Measurements from ENCODE around the gene ZNF385B. TPM values are rescaled to one million over a fixed set of nuclear protein-coding genes. Genes with fewer than 3 reads are reported as not detected.

ZNF385B gene
- total RNA-seq, 1 experiment from 2014 or later: 2.2 TPM

- TF ChIP-seq CTCF (IDR thresholded peaks at IDR 0.05) (no peak), GTF2I (CRISPR knock-in tag; conservative IDR thresholded peaks at IDR 0.05) (no peak), FOXP1 (CRISPR knock-in tag; IDR thresholded peaks at IDR 0.05; ENCODE audit: borderline replicate concordance) (no peak), ETV6 (CRISPR knock-in tag; IDR thresholded peaks at IDR 0.05) (no peak), RELA (CRISPR knock-in tag; IDR thresholded peaks at IDR 0.05; ENCODE audit: borderline replicate concordance) (no peak), CREB1 (CRISPR knock-in tag; IDR thresholded peaks at IDR 0.05) (no peak), PREB (CRISPR knock-in tag; IDR thresholded peaks at IDR 0.05; ENCODE audit: borderline replicate concordance) (no peak)
Measured at GRCh38 chr2:179850188-179850587, 11.2 kb downstream of the ZNF385B start (continued).

GRCh38 chr2:179849719-179850118 lies 11.7 kb downstream of the ZNF385B start:
- CTCF ChIA-PET: interaction anchor here (1.4 kb wide), 1 partner anchor 49 kb away, joined by 5 read pairs; no protein-coding TSS in a partner anchor
- no peaks in the 10 kb centered on the region for H3K27me3 Mint-ChIP-seq (ENCODE audit: low read depth)
- DNase-seq (ENCODE audit: low spot score) (no peak), ATAC-seq (no peak)
- H3K27ac Mint-ChIP-seq: no peak overlapping the region
- no peaks in the 10 kb centered on the region for H3K9me3 Mint-ChIP-seq
- peaks cover 7% of the 10 kb centered on the region for H3K4me1 Mint-ChIP-seq
- H3K36me3 Mint-ChIP-seq: no peaks in the 10 kb centered on the region
- TF ChIP-seq MLX (CRISPR knock-in tag; IDR thresholded peaks at IDR 0.05): no peak
- TF ChIP-seq ZNF425 (CRISPR knock-in tag; conservative IDR thresholded peaks at IDR 0.05): no peak
- TF ChIP-seq CREB1 (CRISPR knock-in tag; IDR thresholded peaks at IDR 0.05): no peak
- no peak for TF ChIP-seq GRHL2 (CRISPR knock-in tag; IDR thresholded peaks at IDR 0.05; ENCODE audit: insufficient replicate concordance, severe bottlenecking)
- no peak for TF ChIP-seq CBFB (CRISPR knock-in tag; IDR thresholded peaks at IDR 0.05; ENCODE audit: low read depth)
- no peak for TF ChIP-seq EMX1 (CRISPR knock-in tag; IDR thresholded peaks at IDR 0.05)
- TF ChIP-seq NFATC4 (CRISPR knock-in tag; IDR thresholded peaks at IDR 0.05): no peak
- H3K4me3 Mint-ChIP-seq: no peak overlapping the region
- POLR2A ChIA-PET: no interaction called here

GRCh38 chr2:179843541-179843940 lies 17.9 kb downstream of the ZNF385B start:
- CTCF ChIA-PET: no interaction called here
- no peaks in the 10 kb centered on the region for H3K9me3 Mint-ChIP-seq
- H3K4me3 Mint-ChIP-seq: no peak overlapping the region
- no peaks in the 10 kb centered on the region for H3K36me3 Mint-ChIP-seq
- TF ChIP-seq TEAD4 (CRISPR knock-in tag; IDR thresholded peaks at IDR 0.05): no peak
- TF ChIP-seq ZNF138 (CRISPR knock-in tag; conservative IDR thresholded peaks at IDR 0.05): no peak
- no peak for TF ChIP-seq SP1 (CRISPR knock-in tag; conservative IDR thresholded peaks at IDR 0.05)
- TF ChIP-seq NFATC4 (CRISPR knock-in tag; IDR thresholded peaks at IDR 0.05): no peak
- TF ChIP-seq MAX (CRISPR knock-in tag; IDR thresholded peaks at IDR 0.05): no peak
- no peak for TF ChIP-seq KAT7 (CRISPR knock-in tag; IDR thresholded peaks at IDR 0.05; ENCODE audit: borderline replicate concordance)
- DNase-seq (ENCODE audit: low spot score) (no peak), ATAC-seq (no peak)
- POLR2A ChIA-PET: no interaction called here
- H3K27me3 Mint-ChIP-seq (ENCODE audit: low read depth): no peaks in the 10 kb centered on the region
- H3K4me1 Mint-ChIP-seq: peaks cover 8% of the 10 kb centered on the region
- H3K27ac Mint-ChIP-seq: no peak overlapping the region
